HG03159 (cell line): ENCODE data around the gene UHRF1.
A peak's percentile ranks its signal among the peaks of the same experiment; 100 is the strongest.
"Not testable (repeated sequence)": the region's sequence is repeated elsewhere in the genome, so short reads cannot be mapped to it uniquely, and the experiment has no call there.

ENCODE experiments used
- ATAC-seq: cut with Tn5 transposase; IDR thresholded peaks from one replicate; pipeline ENCODE4 v1.9.1; 2021; ENCODE audit warnings: mild to moderate bottlenecking, moderate library complexity; ENCODE audit not compliant: unreplicated experiment

Gene UHRF1

GRCh38 chr19:4897146-4897545, 12.2 kb upstream of the UHRF1 start:
- no peak for ATAC-seq

- not testable (repeated sequence) for ATAC-seq
Measured at GRCh38 chr19:4900879-4901278, 8.4 kb upstream of the UHRF1 start.

- ATAC-seq, result no peak
Measured at GRCh38 chr19:4902796-4903195, 6.5 kb upstream of the UHRF1 start, which contains the start of gene ARRDC5. Gene ARRDC5 (minus strand): TSS chr19:4902896. CDS start chr19:4902825, 71 bp downstream.

- no peak for ATAC-seq
Measured at GRCh38 chr19:4904481-4904880, 4.8 kb upstream of the UHRF1 start.

GRCh38 chr19:4906963-4907362, 2.3 kb upstream of the UHRF1 start:
- no peak for ATAC-seq

GRCh38 chr19:4908360-4908759, 941 bp upstream of the UHRF1 start:
- ATAC-seq, result no peak

- ATAC-seq, result no peak
Measured at GRCh38 chr19:4908781-4909155, 533 bp upstream of the UHRF1 start.

GRCh38 chr19:4909897-4910593, 744 bp downstream of the UHRF1 start:
- ATAC-seq, result peak; percentile 62

GRCh38 chr19:4910594-4911281, 1.4 kb downstream of the UHRF1 start:
- no peak for ATAC-seq

- ATAC-seq, result no peak
Measured at GRCh38 chr19:4911314-4911713, 2.0 kb downstream of the UHRF1 start.

GRCh38 chr19:4911786-4912672, 2.7 kb downstream of the UHRF1 start:
- no peak for ATAC-seq

GRCh38 chr19:4913996-4914735, 4.9 kb downstream of the UHRF1 start:
- no peak for ATAC-seq

- no peak for ATAC-seq
Measured at GRCh38 chr19:4914736-4915501, 5.6 kb downstream of the UHRF1 start.

- ATAC-seq, result no peak
Measured at GRCh38 chr19:4916292-4917082, 7.2 kb downstream of the UHRF1 start.

- no peak for ATAC-seq
Measured at GRCh38 chr19:4922530-4923275, 13.4 kb downstream of the UHRF1 start.

- ATAC-seq, result no peak
Measured at GRCh38 chr19:4923276-4923747, 14.0 kb downstream of the UHRF1 start.

GRCh38 chr19:4929186-4929585, 19.9 kb downstream of the UHRF1 start:
- ATAC-seq, result no peak

- no peak for ATAC-seq
Measured at GRCh38 chr19:4930664-4931063, 21.4 kb downstream of the UHRF1 start.
